Heart left ventricle (tissue), 16 donors: Measurements from ENCODE around the gene PRICKLE2. TPM values are rescaled to one million over a fixed set of nuclear protein-coding genes. Genes with fewer than 3 reads are reported as not detected.

ENCODE experiments used
- ATAC-seq, 4 donors: fragments of 200-7000 bp; cut with Tn5 transposase; one replicate each; pipeline ENCODE4 v1.9.1; 2020 to 2022; ENCODE audit warnings: moderate library complexity in 4 of 4, mild to moderate bottlenecking in 3 of 4, moderate number of reproducible peaks in 1 of 4
- DNase-seq, 5 donors: peaks; one replicate each; pipeline ENCODE4 v3.0.0-alpha.2; 2020
- H3K27ac ChIP-seq, 12 donors: fragments of 200-600 bp; sonication (generic) in 4 of 12; one replicate each; pipeline versions ENCODE4 v1.5.0 to v1.8.0; 2016 to 2022; ENCODE audit warnings: mild to moderate bottlenecking in 2 of 12
- H3K27me3 ChIP-seq, 9 donors: fragments of 200-600 bp; sonication (generic) in 2 of 9; one replicate each; pipeline versions ENCODE4 v1.5.1 to v1.8.0; 2016 to 2022; ENCODE audit warnings: mild to moderate bottlenecking in 3 of 9
- H3K36me3 ChIP-seq, 9 donors: fragments of 200-600 bp; sonication (generic) in 2 of 9; one replicate each; pipeline versions ENCODE4 v1.5.0 to v1.8.0; 2018 to 2022; ENCODE audit warnings: mild to moderate bottlenecking in 2 of 9
- H3K4me1 ChIP-seq, 12 donors: fragments of 200-600 bp; sonication (generic) in 4 of 12; one replicate each; pipeline versions ENCODE4 v1.5.0 to v1.8.0; 2016 to 2022; ENCODE audit warnings: mild to moderate bottlenecking in 3 of 12
- H3K4me3 ChIP-seq, 12 donors: fragments of 200-600 bp; sonication (generic) in 4 of 12; one replicate each; pipeline versions ENCODE4 v1.5.0 to v1.8.0; 2017 to 2022; ENCODE audit warnings: mild to moderate bottlenecking in 9 of 12, moderate library complexity in 4 of 12
- H3K9me3 ChIP-seq, 12 donors: fragments of 200-600 bp; sonication (generic) in 4 of 12; one replicate each; pipeline versions ENCODE4 v1.5.0 to v1.8.0; 2016 to 2022; ENCODE audit warnings: mild to moderate bottlenecking in 1 of 12
- POLR2A ChIP-seq, 2 donors: fragments of 450-650 bp; IDR thresholded peaks; one replicate each; pipeline ENCODE4 v1.6.1; 2017; ENCODE audit warnings: antibody characterized with exemption in 2 of 2, mild to moderate bottlenecking in 2 of 2, moderate library complexity in 2 of 2
- WGBS, 4 donors: extraction: QIAGEN DNeasy Blood & Tissue Kit in 2 of 4; methylation state at CpG; one replicate each; pipeline versions ENCODE4 v1.1.5 to v1.1.7; 2013 to 2018; 5-methylcytosine and 5-hydroxymethylcytosine counted together
- intact Hi-C, 10 donors: fragments of 100-400 bp; cut with DNase I; formaldehyde crosslinking; loops; one replicate each; pipeline versions ENCODE4 v1.11.1 to v1.14.2; 2022
- polyA plus RNA-seq, 2 donors: library from polyadenylated mRNA; stranded (reverse); fragments of 200-250 nt; gene quantifications; one replicate each; pipeline ENCODE4 v1.2.3, GENCODE V29; 2013
- total RNA-seq, 9 donors: library from RNA; depleted of rRNA in 2 of 9; stranded (reverse); fragments of >200 nt in 2 of 9; fragmentation: NEBNext Ultra II Directional in 3 of 9; extraction: Animal tissue kit (Norgen Biotek cat#: 25700) in 3 of 9; gene quantifications; one replicate each; pipeline versions ENCODE4 v1.1.0 to v1.2.4, GENCODE V29; 2016 to 2023
- TF ChIP-seq, protein P1 (sequence below), 12 donors: fragments of 200-600 bp; sonication (generic) in 4 of 12; IDR thresholded peaks; one replicate each; pipeline versions ENCODE4 v1.5.0 to v1.8.0; 2018 to 2022; ENCODE audit warnings: antibody characterized with exemption in 12 of 12, mild to moderate bottlenecking in 5 of 12
- donor health status: ischemic (EF 13 %, LVEDD 7.1; RV severe dilation, severe dysfunction).
- donor health status: healthy with polysubstance abuse.
- donor health status: DM: no; HTN: yes; CAD: no.
- donor health status: DM: no; HTN: no; CAD: no.
- donor health status: ischemic (EF 25% LVEDD 6.9; RV normal size, moderate dysfunction).
- donor health status: ischemic (EF 25% LVEDD 5.7; RV mildly dilated, moderate dysfunction).
- donor health status: healthy.
- donor health status: DM: yes; HTN: yes; CAD: no.
- donor health status: ischemic (EF 35%, LVEDD 5.7; RV mildly dilated, moderate dysfunction).
- donor health status: nonischemic (EF 11% LVEDD 7.7; RV severe dilation, severe dysfunction).
- donor health status: DM: yes; HTN: yes; CAD: no.
- donor health status: PGD.
- donor health status: ischemic (EF 29% LVEDD 5.4; RV normal size, mild dysfunction).
- donor health status: nonischemic (EF 23%, LVEDD 6.1; RV moderate dilation, normal function).

PRICKLE2 gene
- total and polyA plus RNA-seq, 11 donors = 1.5 to 15.2 (median 7.3) TPM

- Histone ChIP-seq H3K4me1 (no peaks in the 10 kb centered on the region), H3K9me3 (no peaks in the 10 kb centered on the region), H3K4me3 (no peak overlapping the region), H3K27me3 (no peaks in the 10 kb centered on the region), H3K36me3 (peaks cover 0 to 27% (median 13%) of the 10 kb centered on the region in 9 donors), H3K27ac (no peak overlapping the region)
- WGBS, 4 donors = 89 to 95% (median 95%) methylated on average over 2 of the region's 2 CpGs
- ATAC-seq = no peak
- TF ChIP-seq POLR2A (IDR thresholded peaks at IDR 0.05) = no peak
- intact Hi-C loops = no loop called here
- DNase-seq = no peak
These were observed 122.1 kb downstream of the PRICKLE2 start for GRCh38 chr3:64103131-64103530.

DNA sequence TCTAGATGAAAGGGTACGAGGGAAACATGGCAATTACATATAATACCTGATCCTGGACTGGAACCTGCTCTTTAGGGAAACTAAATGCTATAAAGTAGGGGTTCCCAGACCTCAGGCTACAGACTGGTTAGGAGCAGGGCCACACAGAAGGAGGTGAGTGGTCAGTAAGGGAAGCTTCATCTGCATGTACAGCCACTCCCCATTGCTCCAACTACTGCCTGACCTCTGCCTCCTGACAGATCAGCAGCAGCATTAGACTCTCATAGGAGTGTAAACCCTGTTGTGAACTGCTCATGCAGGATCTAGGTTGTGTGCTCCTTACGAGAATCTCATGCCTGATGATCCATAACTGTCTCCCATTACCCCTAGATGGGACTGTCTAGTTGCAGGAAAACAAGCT is 123.1 kb downstream of the PRICKLE2 start:
- Histone ChIP-seq H3K36me3 (peaks cover 0 to 37% (median 13%) of the 10 kb centered on the region in 9 donors), H3K9me3 (no peaks in the 10 kb centered on the region), H3K27ac (no peak overlapping the region), H3K4me1 (no peaks in the 10 kb centered on the region), H3K4me3 (no peak overlapping the region), H3K27me3 (no peaks in the 10 kb centered on the region)
- ATAC-seq (no peak), DNase-seq (no peak)
- WGBS, 4 donors = 94 to 100% (median 96%) methylated on average over 2 of the region's 2 CpGs
- intact Hi-C loops = no loop called here
- no peak for TF ChIP-seq POLR2A (IDR thresholded peaks at IDR 0.05)
- TF ChIP-seq, protein P1, sequence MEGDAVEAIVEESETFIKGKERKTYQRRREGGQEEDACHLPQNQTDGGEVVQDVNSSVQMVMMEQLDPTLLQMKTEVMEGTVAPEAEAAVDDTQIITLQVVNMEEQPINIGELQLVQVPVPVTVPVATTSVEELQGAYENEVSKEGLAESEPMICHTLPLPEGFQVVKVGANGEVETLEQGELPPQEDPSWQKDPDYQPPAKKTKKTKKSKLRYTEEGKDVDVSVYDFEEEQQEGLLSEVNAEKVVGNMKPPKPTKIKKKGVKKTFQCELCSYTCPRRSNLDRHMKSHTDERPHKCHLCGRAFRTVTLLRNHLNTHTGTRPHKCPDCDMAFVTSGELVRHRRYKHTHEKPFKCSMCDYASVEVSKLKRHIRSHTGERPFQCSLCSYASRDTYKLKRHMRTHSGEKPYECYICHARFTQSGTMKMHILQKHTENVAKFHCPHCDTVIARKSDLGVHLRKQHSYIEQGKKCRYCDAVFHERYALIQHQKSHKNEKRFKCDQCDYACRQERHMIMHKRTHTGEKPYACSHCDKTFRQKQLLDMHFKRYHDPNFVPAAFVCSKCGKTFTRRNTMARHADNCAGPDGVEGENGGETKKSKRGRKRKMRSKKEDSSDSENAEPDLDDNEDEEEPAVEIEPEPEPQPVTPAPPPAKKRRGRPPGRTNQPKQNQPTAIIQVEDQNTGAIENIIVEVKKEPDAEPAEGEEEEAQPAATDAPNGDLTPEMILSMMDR (IDR thresholded peaks at IDR 0.05) = no peak

DNA sequence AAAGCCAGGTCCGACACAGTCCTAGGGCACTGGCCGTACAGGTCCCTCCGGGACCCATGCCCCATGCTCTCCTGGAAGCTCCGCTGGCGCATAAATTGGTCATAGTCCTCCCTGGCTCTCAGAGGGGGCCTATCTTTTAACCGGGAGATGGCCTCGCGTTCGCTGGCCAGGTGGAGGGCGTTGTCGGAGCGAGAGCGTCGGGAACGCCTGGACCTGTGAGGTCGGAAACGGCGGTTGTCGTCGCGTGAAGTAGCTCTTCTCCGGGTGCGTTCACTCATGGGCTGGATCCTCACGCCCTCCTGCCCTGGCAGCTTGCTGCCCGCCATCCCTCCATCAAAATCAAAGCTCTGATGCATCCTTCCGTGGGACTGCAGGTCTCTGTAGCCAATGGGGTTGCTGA is 126.0 kb downstream of the PRICKLE2 start:
- DNase-seq (no peak), ATAC-seq (no peak)
- H3K9me3 ChIP-seq = no peaks in the 10 kb centered on the region
- H3K4me3 ChIP-seq = no peak overlapping the region
- 96 to 98% (median 97%) methylated on average over 23 to 26 of the region's 26 CpGs for WGBS, 4 donors
- H3K27me3 ChIP-seq = no peaks in the 10 kb centered on the region
- no peak overlapping the region for H3K27ac ChIP-seq
- H3K36me3 ChIP-seq = peaks cover 0 to 46% (median 13%) of the 10 kb centered on the region in 9 donors
- H3K4me1 ChIP-seq = peaks cover 0 to 7% (median 0%) of the 10 kb centered on the region in 12 donors
- TF ChIP-seq, protein P1 (IDR thresholded peaks at IDR 0.05) = no peak
- intact Hi-C loops = no loop called here

- WGBS, 4 donors = 79 to 88% (median 82%) methylated on average over 3 of the region's 3 CpGs
These were observed 126.6 kb downstream of the PRICKLE2 start for GRCh38 chr3:64098670-64099069.

More at GRCh38 chr3:64098670-64099069, 126.6 kb downstream of the PRICKLE2 start:
- Histone ChIP-seq H3K9me3 (no peaks in the 10 kb centered on the region), H3K27me3 (no peaks in the 10 kb centered on the region), H3K4me1 (peaks cover 0 to 7% (median 0%) of the 10 kb centered on the region in 12 donors), H3K27ac (no peak overlapping the region), H3K4me3 (no peak overlapping the region), H3K36me3 (peaks cover 0 to 42% (median 13%) of the 10 kb centered on the region in 9 donors)
- DNase-seq (no peak), ATAC-seq (no peak)
- no peak for TF ChIP-seq POLR2A (IDR thresholded peaks at IDR 0.05)
- TF ChIP-seq, protein P1 (IDR thresholded peaks at IDR 0.05) = no peak
- intact Hi-C loops = no loop called here
